Mesothelial cell of epicardium (in vitro differentiated cells): Measurements from ENCODE around the gene HHATL. TPM values are rescaled to one million over a fixed set of nuclear protein-coding genes. Genes with fewer than 3 reads are reported as not detected.

ENCODE experiments used
- DNase-seq, 2 experiments: peaks; one replicate each; pipeline ENCODE4 v3.0.0; 2021; ENCODE audit warnings: low spot score in 2 of 2; ENCODE audit not compliant: unreplicated experiment in 2 of 2
- H3K27ac Mint-ChIP-seq: 2 replicates; pipeline ENCODE4 v1.8.0; 2021; ENCODE audit warnings: mixed read lengths
- H3K27me3 Mint-ChIP-seq: 2 replicates; pipeline ENCODE4 v1.8.0; 2021; ENCODE audit warnings: low read depth, mixed read lengths
- H3K36me3 Mint-ChIP-seq: 2 replicates; pipeline ENCODE4 v1.8.0; 2021; ENCODE audit warnings: mixed read lengths
- H3K4me1 Mint-ChIP-seq: 2 replicates; pipeline ENCODE4 v1.8.0; 2021; ENCODE audit warnings: mixed read lengths
- H3K4me3 Mint-ChIP-seq: 2 replicates; pipeline ENCODE4 v1.8.0; 2021; ENCODE audit warnings: mild to moderate bottlenecking, moderate library complexity, mixed read lengths
- H3K9me3 Mint-ChIP-seq: 2 replicates; pipeline ENCODE4 v1.8.0; 2021; ENCODE audit warnings: mixed read lengths
- CTCF ChIP-seq: fragments of 200-600 bp; sonication (generic); IDR thresholded peaks from one replicate; pipeline ENCODE4 v1.5.0; 2021; ENCODE audit warnings: antibody characterized with exemption; ENCODE audit not compliant: unreplicated experiment
- total RNA-seq: library from RNA; stranded (reverse); gene quantifications from 3 replicates; pipeline ENCODE4 v1.2.1, GENCODE V29; 2021

Gene HHATL
- total RNA-seq, 1 donor from 2014 or later: not detected

GRCh38 chr3:42742688-42743087, 40.1 kb upstream of the HHATL start:
- H3K4me1 Mint-ChIP-seq: peaks cover 28% of the 10 kb centered on the region
- H3K9me3 Mint-ChIP-seq: no peaks in the 10 kb centered on the region
- H3K27me3 Mint-ChIP-seq: no peaks in the 10 kb centered on the region
- H3K27ac Mint-ChIP-seq: no peak overlapping the region
- no peaks in the 10 kb centered on the region for H3K36me3 Mint-ChIP-seq
- no peak overlapping the region for H3K4me3 Mint-ChIP-seq
- no peak for DNase-seq
- TF ChIP-seq CTCF: no peak

- Mint-ChIP-seq H3K27ac (no peak overlapping the region), H3K9me3 (no peaks in the 10 kb centered on the region), H3K4me1 (peaks cover 28% of the 10 kb centered on the region), H3K36me3 (no peaks in the 10 kb centered on the region), H3K27me3 (no peaks in the 10 kb centered on the region), H3K4me3 (no peak overlapping the region)
- no peak for TF ChIP-seq CTCF
- no peak for DNase-seq
These were observed 39.7 kb upstream of the HHATL start for GRCh38 chr3:42742259-42742658.

- H3K4me1 Mint-ChIP-seq: peaks cover 26% of the 10 kb centered on the region
- no peak for TF ChIP-seq CTCF
These were observed 39.2 kb upstream of the HHATL start for GRCh38 chr3:42741796-42742195.

GRCh38 chr3:42739401-42740158, 37.0 kb upstream of the HHATL start:
- Mint-ChIP-seq H3K4me3 (no peak overlapping the region), H3K36me3 (no peaks in the 10 kb centered on the region), H3K27ac (peak overlapping the region; percentile 13), H3K27me3 (peaks cover 1% of the 10 kb centered on the region), H3K4me1 (peaks cover 9% of the 10 kb centered on the region), H3K9me3 (no peaks in the 10 kb centered on the region)
- no peak for TF ChIP-seq CTCF
- peak in 1 of 2 experiments; percentile 32 for DNase-seq

More at GRCh38 chr3:42741796-42742195, 39.2 kb upstream of the HHATL start:
- no peaks in the 10 kb centered on the region for H3K9me3 Mint-ChIP-seq
- H3K27me3 Mint-ChIP-seq: no peaks in the 10 kb centered on the region
- no peak for DNase-seq
- H3K36me3 Mint-ChIP-seq: no peaks in the 10 kb centered on the region
- H3K4me3 Mint-ChIP-seq: no peak overlapping the region
- no peak overlapping the region for H3K27ac Mint-ChIP-seq

- H3K9me3 Mint-ChIP-seq: no peaks in the 10 kb centered on the region
- peaks cover 7% of the 10 kb centered on the region for H3K4me1 Mint-ChIP-seq
- H3K36me3 Mint-ChIP-seq: no peaks in the 10 kb centered on the region
- TF ChIP-seq CTCF: no peak
- H3K27me3 Mint-ChIP-seq: peaks cover 1% of the 10 kb centered on the region
- no peak overlapping the region for H3K27ac Mint-ChIP-seq
- peak in 1 of 2 experiments; percentile 24 for DNase-seq
- no peak overlapping the region for H3K4me3 Mint-ChIP-seq
These were observed 33.9 kb upstream of the HHATL start for GRCh38 chr3:42736531-42736930.
